Measurements from ENCODE around the gene MAPK10. TPM values are rescaled to one million over a fixed set of nuclear protein-coding genes. Genes with fewer than 3 reads are reported as not detected.
"Not testable (repeated sequence)": the region's sequence is repeated elsewhere in the genome, so short reads cannot be mapped to it uniquely, and the experiment has no call there.

Gene MAPK10
- total RNA-seq, 1 donor from 2014 or later: 23.6 TPM

GRCh38 chr4:86338989-86339388 lies 20.9 kb downstream of the MAPK10 start:
- TF ChIP-seq, protein P1, sequence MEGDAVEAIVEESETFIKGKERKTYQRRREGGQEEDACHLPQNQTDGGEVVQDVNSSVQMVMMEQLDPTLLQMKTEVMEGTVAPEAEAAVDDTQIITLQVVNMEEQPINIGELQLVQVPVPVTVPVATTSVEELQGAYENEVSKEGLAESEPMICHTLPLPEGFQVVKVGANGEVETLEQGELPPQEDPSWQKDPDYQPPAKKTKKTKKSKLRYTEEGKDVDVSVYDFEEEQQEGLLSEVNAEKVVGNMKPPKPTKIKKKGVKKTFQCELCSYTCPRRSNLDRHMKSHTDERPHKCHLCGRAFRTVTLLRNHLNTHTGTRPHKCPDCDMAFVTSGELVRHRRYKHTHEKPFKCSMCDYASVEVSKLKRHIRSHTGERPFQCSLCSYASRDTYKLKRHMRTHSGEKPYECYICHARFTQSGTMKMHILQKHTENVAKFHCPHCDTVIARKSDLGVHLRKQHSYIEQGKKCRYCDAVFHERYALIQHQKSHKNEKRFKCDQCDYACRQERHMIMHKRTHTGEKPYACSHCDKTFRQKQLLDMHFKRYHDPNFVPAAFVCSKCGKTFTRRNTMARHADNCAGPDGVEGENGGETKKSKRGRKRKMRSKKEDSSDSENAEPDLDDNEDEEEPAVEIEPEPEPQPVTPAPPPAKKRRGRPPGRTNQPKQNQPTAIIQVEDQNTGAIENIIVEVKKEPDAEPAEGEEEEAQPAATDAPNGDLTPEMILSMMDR (IDR thresholded peaks at IDR 0.05): no peak
- intact Hi-C loops (cut with DNase I): no loop called here
- no peaks in the 10 kb centered on the region for H3K36me3 ChIP-seq
- no peaks in the 10 kb centered on the region for H3K27me3 ChIP-seq
- ATAC-seq (peak; percentile 21), DNase-seq (no peak)
- H3K4me1 ChIP-seq: no peaks in the 10 kb centered on the region
- no peaks in the 10 kb centered on the region for H3K9me3 ChIP-seq
- no peak overlapping the region for H3K4me3 ChIP-seq
- no peak overlapping the region for H3K27ac ChIP-seq

DNA sequence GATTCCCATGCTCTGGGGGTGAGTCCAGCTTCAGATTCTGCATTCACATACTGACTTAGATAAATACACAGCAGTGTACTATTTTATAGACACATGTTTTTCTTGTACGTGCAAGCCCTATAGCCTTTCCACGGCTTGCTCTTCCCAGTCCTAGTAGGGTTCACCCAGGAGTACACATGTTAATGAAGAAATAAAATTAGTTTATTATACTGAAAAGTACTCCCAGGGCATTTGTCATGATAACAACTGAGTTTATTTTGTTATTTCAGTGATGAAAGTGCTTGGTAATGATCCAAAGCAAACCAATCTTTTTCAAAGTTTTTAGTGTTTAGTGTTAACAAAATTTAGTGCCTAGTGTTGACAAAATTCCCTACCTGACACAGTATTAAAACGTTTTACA lies 21.3 kb downstream of the MAPK10 start:
- H3K4me1 ChIP-seq: no peaks in the 10 kb centered on the region
- intact Hi-C loops (cut with DNase I): no loop called here
- ATAC-seq (no peak), DNase-seq (no peak)
- H3K27me3 ChIP-seq: no peaks in the 10 kb centered on the region
- no peak overlapping the region for H3K4me3 ChIP-seq
- TF ChIP-seq, protein P1 (IDR thresholded peaks at IDR 0.05): no peak
- H3K9me3 ChIP-seq: no peaks in the 10 kb centered on the region
- no peak overlapping the region for H3K27ac ChIP-seq
- no peaks in the 10 kb centered on the region for H3K36me3 ChIP-seq

GRCh38 chr4:86334020-86334750 lies 25.7 kb downstream of the MAPK10 start:
- DNase-seq: no peak
- H3K4me1 ChIP-seq: no peaks in the 10 kb centered on the region
- intact Hi-C loops (cut with DNase I): no loop called here
- no peak overlapping the region for H3K4me3 ChIP-seq
- H3K9me3 ChIP-seq: no peaks in the 10 kb centered on the region
- TF ChIP-seq, protein P1 (IDR thresholded peaks at IDR 0.05): no peak
- H3K27me3 ChIP-seq: no peaks in the 10 kb centered on the region
- H3K36me3 ChIP-seq: no peaks in the 10 kb centered on the region
- no peak for ATAC-seq
- no peak overlapping the region for H3K27ac ChIP-seq

GRCh38 chr4:86333236-86333635 lies 26.6 kb downstream of the MAPK10 start:
- H3K27ac ChIP-seq: no peak overlapping the region
- no peaks in the 10 kb centered on the region for H3K27me3 ChIP-seq
- H3K4me3 ChIP-seq: no peak overlapping the region
- TF ChIP-seq, protein P1 (IDR thresholded peaks at IDR 0.05): no peak
- no peak for DNase-seq
- no peaks in the 10 kb centered on the region for H3K4me1 ChIP-seq
- no peak for ATAC-seq
- intact Hi-C loops (cut with DNase I): no loop called here
- H3K36me3 ChIP-seq: no peaks in the 10 kb centered on the region
- no peaks in the 10 kb centered on the region for H3K9me3 ChIP-seq

DNA sequence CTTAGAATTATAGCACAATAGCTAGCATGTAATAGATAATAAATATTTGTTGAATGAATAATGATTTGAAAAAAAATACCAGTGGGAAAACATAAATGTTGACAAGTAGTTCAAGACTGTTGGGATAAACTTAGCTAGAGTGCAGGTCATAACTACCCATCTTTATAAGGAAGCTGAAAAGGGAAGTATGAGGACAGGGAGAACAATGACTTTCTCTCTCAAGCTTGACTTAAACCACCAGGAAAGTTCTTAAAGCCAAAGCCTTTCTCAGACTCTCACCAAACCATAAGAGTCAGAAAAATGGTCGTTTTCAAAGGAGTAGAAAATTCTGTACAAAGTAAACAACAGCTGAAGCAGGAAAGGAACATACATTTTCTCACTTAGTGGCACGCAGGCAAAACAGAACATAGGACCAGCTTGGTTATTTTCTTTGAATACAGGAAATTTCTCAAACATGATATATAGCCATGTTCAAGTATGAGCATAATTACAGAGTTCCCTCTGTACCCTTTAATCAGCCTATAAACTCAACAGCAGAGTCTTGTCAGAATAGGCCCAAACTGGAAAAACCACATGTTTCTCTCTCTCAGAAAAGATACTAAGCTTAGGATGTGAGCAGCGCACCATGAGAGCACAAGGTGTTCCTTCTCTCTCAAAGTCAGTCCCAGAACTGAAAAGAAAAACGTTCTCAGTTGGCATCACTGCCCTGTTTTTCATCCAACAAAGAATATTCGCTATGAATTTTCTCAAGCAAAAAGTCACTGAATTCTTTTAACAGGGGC lies 28.7 kb downstream of the MAPK10 start:
- ATAC-seq (no peak), DNase-seq (no peak)
- H3K9me3 ChIP-seq: no peaks in the 10 kb centered on the region
- no peaks in the 10 kb centered on the region for H3K27me3 ChIP-seq
- intact Hi-C loops (cut with DNase I): no loop called here
- TF ChIP-seq, protein P1 (IDR thresholded peaks at IDR 0.05): no peak
- H3K27ac ChIP-seq: no peak overlapping the region
- no peaks in the 10 kb centered on the region for H3K4me1 ChIP-seq
- no peak overlapping the region for H3K4me3 ChIP-seq
- H3K36me3 ChIP-seq: no peaks in the 10 kb centered on the region

DNA sequence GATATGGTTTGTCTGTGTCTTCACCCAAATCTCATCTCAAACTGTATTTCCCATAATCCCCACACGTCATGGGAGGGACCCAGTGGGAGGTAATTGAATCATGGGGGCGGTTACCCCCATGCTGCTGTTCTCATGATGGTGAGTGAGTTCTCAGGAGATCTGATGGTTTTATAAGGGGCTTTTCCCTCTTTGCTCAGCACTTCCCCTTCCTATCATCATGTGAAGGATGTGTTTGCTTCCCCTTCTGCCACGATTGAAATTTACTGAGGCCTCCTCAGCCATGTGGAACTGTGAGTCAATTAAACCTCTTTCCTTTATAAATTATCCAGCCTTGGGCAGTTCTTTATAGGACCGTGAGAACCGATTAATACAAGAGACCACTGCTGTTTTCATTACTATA lies 29.4 kb downstream of the MAPK10 start:
- H3K4me3 ChIP-seq; DNase-seq; H3K27me3 ChIP-seq; H3K4me1 ChIP-seq; ATAC-seq; intact Hi-C loops (cut with DNase I); H3K36me3 ChIP-seq; H3K27ac ChIP-seq; H3K9me3 ChIP-seq: not testable (repeated sequence)

Data from upper lobe of right lung (tissue), 1 donor.